Muscle layer of colon (tissue), 2 donors: ENCODE data around the gene THAP11.

Source experiments
- H3K27ac ChIP-seq: one replicate; pipeline ENCODE4 v1.7.0; 2013; ENCODE audit warnings: low read depth, mild to moderate bottlenecking, low read length, moderate library complexity
- H3K27me3 ChIP-seq, 2 donors: one replicate each; pipeline ENCODE4 v1.7.0; 2013; ENCODE audit warnings: low read length in 2 of 2, mild to moderate bottlenecking in 2 of 2; ENCODE audit not compliant: insufficient read depth in 2 of 2, control insufficient read depth in 1 of 2
- H3K36me3 ChIP-seq: one replicate; pipeline ENCODE4 v1.7.0; 2013; ENCODE audit warnings: mild to moderate bottlenecking, low read length; ENCODE audit not compliant: insufficient read depth
- H3K4me1 ChIP-seq: one replicate; pipeline ENCODE4 v1.7.0; 2013; ENCODE audit warnings: mild to moderate bottlenecking, low read length; ENCODE audit not compliant: insufficient read depth
- H3K4me3 ChIP-seq, 2 donors: one replicate each; pipeline ENCODE4 v1.7.0; 2013; ENCODE audit warnings: low read length in 2 of 2, low read depth in 1 of 2, mild to moderate bottlenecking in 1 of 2, moderate library complexity in 1 of 2
- H3K9ac ChIP-seq: one replicate; pipeline ENCODE4 v1.7.0; 2013; ENCODE audit warnings: low read length
- H3K9me3 ChIP-seq: one replicate; pipeline ENCODE4 v1.7.0; 2013; ENCODE audit warnings: mild to moderate bottlenecking, low read length
- donor health status: abdominal sarcoma.
- donor health status: Adenocarcinoma of cecum.

Gene THAP11

DNA sequence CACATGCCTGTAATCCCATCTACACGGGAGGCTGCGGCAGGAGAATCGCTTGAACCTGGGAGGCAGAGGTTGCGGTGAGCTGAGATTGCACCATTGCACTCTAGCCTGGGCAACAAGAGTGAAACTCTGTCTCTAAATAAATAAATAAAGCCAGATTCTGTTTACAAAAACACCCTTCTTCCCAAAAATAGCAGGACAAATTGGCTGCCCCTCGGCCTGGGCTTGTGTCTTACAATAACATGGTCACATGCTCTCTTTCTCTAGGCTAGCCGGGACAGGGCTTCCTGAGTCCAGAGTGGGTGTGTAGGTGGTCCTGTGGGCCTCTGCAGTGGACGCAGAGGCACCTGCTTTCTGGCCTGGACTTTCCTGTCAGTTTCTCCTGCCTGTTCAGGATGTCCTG lies 27.5 kb downstream of the THAP11 start:
- Histone ChIP-seq H3K27ac (no peak overlapping the region), H3K9me3 (no peaks in the 10 kb centered on the region), H3K36me3 (peaks cover 44% of the 10 kb centered on the region), H3K4me1 (peaks cover 16% of the 10 kb centered on the region), H3K4me3 (no peak overlapping the region), H3K27me3 (no peaks in the 10 kb centered on the region), H3K9ac (no peak overlapping the region)

DNA sequence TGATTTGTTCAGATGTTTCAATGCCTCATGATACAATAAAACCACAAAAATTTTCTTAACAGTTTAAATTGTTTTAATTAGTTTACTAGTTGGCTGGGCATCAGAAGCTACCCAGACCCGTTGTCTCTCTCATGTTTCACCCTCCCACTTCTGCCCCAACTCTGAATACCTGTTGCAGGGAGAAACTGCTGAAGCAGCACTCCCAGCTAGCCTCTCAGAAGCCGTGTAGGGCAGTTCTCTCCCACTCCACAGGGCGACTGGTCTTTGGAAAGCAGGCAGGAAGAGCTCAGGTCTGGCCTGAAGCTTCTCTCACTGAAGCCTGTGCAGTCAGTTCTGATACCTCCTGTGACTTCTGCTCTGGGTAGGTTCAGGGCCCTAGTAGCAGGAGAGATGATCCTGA lies 29.1 kb downstream of the THAP11 start:
- H3K36me3 ChIP-seq, result peaks cover 34% of the 10 kb centered on the region

DNA sequence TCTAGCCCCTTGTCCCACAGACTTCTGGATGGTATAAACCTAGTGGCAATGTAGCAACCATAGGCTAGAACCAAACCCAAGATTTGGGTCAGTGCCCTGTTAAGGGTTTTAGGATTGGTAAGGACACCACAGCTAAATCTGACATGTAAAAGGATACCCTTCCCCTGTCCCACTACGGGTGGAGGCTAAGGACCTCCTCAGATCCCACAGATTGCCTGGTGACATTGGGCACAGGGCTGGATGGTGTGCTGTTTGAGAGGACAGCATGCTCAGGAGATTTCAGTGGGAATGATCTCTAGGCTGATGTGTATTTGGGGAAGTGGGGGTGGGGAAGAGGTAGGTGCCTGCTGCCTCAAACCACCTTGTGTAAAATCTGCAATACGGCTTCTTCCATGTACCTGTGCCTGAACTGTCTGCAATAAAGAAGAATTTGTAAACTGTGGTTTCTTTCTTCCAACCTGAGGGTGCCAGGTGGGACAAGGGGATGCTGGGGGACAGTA lies 30.1 kb downstream of the THAP11 start:
- Histone ChIP-seq H3K9ac (peak overlapping the region; percentile 78), H3K27ac (peak overlapping the region; percentile 84), H3K9me3 (no peaks in the 10 kb centered on the region), H3K36me3 (peaks cover 37% of the 10 kb centered on the region), H3K4me3 (peak overlapping the region in 1 of 2 donors; percentile 81), H3K4me1 (peaks cover 28% of the 10 kb centered on the region), H3K27me3 (no peaks in the 10 kb centered on the region)

More for the DNA sequence above, 29.1 kb downstream of the THAP11 start:
- Histone ChIP-seq H3K27ac (no peak overlapping the region), H3K9ac (no peak overlapping the region), H3K9me3 (no peaks in the 10 kb centered on the region), H3K4me3 (no peak overlapping the region), H3K27me3 (no peaks in the 10 kb centered on the region), H3K4me1 (peaks cover 28% of the 10 kb centered on the region)

DNA sequence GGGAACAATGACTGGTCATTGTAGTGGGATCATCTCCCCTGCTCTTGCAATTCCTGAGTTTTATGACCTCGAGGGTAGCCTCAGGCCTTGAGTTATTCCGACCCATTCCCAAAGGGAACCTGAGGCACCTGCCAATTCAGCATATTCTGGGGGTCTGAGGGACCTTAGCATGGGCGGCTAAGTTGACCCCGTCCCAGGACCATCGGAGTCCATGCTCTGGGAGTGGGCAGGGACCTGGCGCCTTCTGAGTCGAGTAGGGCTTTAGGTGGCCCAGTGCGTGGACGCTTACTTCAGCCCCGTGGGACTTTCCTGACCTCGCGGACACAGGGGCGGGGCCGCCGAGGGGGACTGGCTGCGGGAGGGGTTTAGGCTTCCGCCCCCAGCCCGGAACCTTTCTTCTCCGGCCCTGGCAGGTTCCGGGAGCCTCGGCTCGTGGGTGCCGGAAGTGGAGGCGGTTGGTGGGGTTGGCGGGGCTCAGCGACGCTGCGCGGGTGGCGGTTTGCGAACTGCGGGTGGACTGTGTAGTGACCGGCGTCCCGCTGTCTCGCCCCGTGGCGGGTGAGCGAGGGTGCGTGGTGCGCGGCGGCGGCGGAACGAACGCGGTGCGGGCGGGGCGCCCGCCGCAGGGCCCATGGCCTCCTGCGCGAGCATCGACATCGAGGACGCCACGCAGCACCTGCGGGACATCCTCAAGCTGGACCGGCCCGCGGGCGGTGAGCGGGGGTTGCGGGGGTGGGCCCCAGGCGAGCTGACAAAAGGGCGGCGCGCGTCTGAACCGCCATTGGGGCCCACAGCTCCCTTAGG lies 30.7 kb downstream of the THAP11 start, which contains the start of gene EDC4:
Gene EDC4 (plus strand): TSS at position 422 of the 804 bp plus-strand sequence. CDS start 210 bp downstream, at position 632.
- H3K9ac ChIP-seq, result peak within 1 kb of the TSS; percentile 78
- H3K36me3 ChIP-seq, result peaks cover 38% of the 10 kb centered on the region
- no peaks in the 10 kb centered on the region for H3K9me3 ChIP-seq
- H3K27me3 ChIP-seq, result no peaks in the 10 kb centered on the region
- peaks cover 28% of the 10 kb centered on the region for H3K4me1 ChIP-seq
- H3K4me3 ChIP-seq, result peak within 1 kb of the TSS; percentile 81 to 88
- H3K27ac ChIP-seq, result peak within 1 kb of the TSS; percentile 84

DNA sequence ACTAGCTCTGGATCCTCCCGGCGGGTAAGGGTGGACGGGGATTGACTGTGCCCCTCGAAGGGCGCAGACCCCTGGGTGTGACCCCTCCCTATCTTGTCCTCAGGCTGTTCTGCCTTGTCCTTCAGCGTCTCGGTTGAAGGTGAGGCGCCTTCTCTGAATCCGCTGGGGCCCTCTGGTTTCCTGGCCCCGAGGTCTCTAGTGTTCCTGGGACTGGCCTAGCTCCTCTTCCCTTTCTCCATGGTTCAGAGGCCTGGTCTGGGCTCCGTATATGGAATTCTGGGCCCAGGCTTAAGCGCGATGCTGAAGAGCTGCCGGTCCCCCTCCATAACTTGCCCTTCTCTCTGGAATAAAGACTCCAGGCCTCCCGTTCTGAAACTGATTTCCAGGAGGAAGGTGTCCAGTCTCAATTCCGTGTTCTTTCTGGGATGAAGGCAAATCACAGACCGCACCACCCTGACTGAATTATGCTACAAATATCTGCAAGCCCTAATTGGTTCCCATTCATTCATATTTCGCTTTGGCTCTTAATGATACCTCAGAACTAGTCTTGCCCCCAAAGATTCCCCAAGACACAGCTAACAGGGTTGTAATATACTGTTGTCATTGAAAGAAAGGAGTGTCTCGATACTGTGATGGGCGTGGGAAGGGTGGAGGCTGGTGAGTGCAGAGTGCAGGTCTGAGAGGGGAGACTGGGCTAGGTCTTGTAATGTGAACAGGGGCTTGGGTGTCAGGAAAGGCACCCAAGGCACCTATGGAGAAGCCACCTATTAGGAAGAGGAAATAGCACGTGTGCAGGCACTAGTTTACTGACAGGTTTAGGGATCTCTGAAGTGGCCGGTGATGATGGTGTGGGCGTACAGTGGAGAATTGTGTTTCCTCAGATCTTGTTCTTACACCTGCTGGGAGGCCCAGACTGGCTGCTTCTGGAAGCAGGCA lies 31.6 kb downstream of the THAP11 start:
- H3K36me3 ChIP-seq, result peaks cover 40% of the 10 kb centered on the region
- H3K27me3 ChIP-seq, result no peaks in the 10 kb centered on the region
- H3K27ac ChIP-seq, result peak overlapping the region; percentile 84
- H3K4me3 ChIP-seq, result peak overlapping the region; percentile 81 to 88
- H3K4me1 ChIP-seq, result peaks cover 28% of the 10 kb centered on the region
- H3K9me3 ChIP-seq, result no peaks in the 10 kb centered on the region
- H3K9ac ChIP-seq, result peak overlapping the region; percentile 78

DNA sequence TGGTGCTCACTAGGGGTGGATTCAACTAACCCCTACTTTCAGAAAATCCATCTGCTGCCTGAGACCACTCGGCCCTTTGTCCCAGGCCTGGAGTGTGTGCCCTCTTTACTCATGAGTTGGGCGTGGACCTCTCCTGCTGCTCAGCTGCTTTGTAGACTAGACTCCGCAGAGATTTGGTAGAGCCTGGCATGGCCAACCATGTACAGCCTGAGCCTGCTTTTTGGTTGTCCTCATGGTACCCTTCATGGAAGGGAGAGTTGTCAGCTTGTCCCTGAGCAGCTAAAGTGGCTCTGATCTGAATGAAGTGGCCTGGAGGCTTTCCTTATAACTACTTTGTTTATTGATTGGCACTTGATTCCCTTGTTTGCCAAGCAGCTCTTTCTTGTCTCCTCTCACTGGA lies 32.3 kb downstream of the THAP11 start:
- Histone ChIP-seq H3K9me3 (no peaks in the 10 kb centered on the region), H3K36me3 (peaks cover 47% of the 10 kb centered on the region), H3K4me1 (peaks cover 28% of the 10 kb centered on the region), H3K27ac (no peak overlapping the region), H3K4me3 (peak overlapping the region in 1 of 2 donors; percentile 81), H3K9ac (peak overlapping the region; percentile 78), H3K27me3 (no peaks in the 10 kb centered on the region)

DNA sequence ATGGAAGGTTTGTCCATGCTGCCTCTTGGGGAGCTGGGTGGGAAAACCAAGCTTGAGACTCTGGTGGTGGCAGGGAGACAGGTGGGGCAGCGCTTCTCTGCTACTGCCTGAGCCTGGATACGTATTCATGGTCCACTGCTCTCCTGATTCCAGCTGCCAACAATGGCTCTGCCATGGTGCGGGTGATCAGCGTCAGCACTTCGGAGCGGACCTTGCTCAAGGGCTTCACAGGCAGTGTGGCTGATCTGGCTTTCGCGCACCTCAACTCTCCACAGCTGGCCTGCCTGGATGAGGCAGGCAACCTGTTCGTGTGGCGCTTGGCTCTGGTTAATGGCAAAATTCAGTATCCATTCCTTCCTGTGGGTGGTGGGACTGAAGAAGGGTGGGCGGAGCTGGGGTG lies 34.9 kb downstream of the THAP11 start:
- Histone ChIP-seq H3K36me3 (peaks cover 60% of the 10 kb centered on the region), H3K9me3 (no peaks in the 10 kb centered on the region)

DNA sequence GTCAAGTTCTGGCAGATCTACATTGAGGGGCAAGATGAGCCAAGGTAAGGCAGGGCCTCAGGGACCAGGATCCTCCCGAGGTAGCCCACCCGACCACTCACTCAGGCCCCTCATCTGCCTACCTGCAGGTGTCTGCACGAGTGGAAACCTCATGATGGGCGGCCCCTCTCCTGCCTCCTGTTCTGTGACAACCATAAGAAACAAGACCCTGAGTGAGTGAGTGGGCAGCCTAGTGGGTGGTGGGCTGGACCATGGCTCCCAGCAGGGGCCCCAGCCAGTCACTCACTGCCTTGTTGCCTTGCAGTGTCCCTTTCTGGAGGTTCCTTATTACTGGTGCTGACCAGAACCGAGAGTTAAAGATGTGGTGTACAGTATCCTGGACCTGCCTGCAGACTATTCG lies 36.1 kb downstream of the THAP11 start:
- H3K9me3 ChIP-seq, result no peaks in the 10 kb centered on the region
- no peaks in the 10 kb centered on the region for H3K27me3 ChIP-seq
- no peak overlapping the region for H3K9ac ChIP-seq
- peaks cover 72% of the 10 kb centered on the region for H3K36me3 ChIP-seq
- no peak overlapping the region for H3K27ac ChIP-seq
- peaks cover 24% of the 10 kb centered on the region for H3K4me1 ChIP-seq
- no peak overlapping the region for H3K4me3 ChIP-seq

More for the DNA sequence above, 34.9 kb downstream of the THAP11 start:
- no peaks in the 10 kb centered on the region for H3K27me3 ChIP-seq
- H3K4me3 ChIP-seq, result no peak overlapping the region
- no peak overlapping the region for H3K9ac ChIP-seq
- H3K4me1 ChIP-seq, result peaks cover 28% of the 10 kb centered on the region
- H3K27ac ChIP-seq, result no peak overlapping the region

DNA sequence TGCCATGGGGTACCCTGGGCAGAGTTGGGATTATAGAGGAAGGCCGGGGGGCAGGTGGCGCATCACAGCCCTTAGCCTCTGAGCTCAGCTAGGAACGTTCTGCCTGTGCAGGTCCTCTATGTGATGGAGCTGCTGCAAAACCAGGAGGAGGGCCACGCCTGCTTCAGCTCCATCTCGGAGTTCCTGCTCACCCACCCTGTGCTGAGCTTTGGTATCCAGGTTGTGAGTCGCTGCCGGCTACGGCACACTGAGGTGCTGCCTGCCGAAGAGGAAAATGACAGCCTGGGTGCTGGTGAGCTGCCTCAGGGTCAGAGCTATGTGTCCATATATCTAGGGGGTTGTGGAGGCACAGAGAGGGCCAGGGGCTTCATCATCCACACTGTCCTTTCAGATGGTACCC lies 36.7 kb downstream of the THAP11 start:
- H3K9ac ChIP-seq, result no peak overlapping the region
- peaks cover 20% of the 10 kb centered on the region for H3K4me1 ChIP-seq
- no peaks in the 10 kb centered on the region for H3K9me3 ChIP-seq
- H3K27ac ChIP-seq, result no peak overlapping the region
- H3K4me3 ChIP-seq, result no peak overlapping the region
- H3K36me3 ChIP-seq, result peaks cover 78% of the 10 kb centered on the region
- H3K27me3 ChIP-seq, result no peaks in the 10 kb centered on the region

DNA sequence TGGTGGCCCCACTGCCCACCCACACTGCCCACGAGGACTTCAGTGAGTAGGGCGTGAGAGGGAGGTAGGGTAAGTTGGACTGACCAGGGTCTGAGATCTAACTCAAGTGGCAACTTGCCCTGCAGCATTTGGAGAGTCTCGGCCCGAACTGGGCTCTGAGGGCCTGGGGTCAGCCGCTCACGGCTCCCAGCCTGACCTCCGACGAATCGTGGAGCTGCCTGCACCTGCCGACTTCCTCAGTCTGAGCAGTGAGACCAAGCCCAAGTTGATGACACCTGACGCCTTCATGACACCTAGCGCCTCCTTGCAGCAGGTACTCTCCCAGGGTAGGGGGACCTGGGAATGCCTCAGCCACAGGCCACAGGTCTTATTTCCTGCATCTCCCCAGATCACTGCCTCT lies 37.3 kb downstream of the THAP11 start:
- Histone ChIP-seq H3K4me3 (no peak overlapping the region), H3K27me3 (no peaks in the 10 kb centered on the region), H3K9ac (no peak overlapping the region), H3K36me3 (peaks cover 79% of the 10 kb centered on the region), H3K9me3 (no peaks in the 10 kb centered on the region), H3K27ac (no peak overlapping the region), H3K4me1 (peaks cover 16% of the 10 kb centered on the region)

DNA sequence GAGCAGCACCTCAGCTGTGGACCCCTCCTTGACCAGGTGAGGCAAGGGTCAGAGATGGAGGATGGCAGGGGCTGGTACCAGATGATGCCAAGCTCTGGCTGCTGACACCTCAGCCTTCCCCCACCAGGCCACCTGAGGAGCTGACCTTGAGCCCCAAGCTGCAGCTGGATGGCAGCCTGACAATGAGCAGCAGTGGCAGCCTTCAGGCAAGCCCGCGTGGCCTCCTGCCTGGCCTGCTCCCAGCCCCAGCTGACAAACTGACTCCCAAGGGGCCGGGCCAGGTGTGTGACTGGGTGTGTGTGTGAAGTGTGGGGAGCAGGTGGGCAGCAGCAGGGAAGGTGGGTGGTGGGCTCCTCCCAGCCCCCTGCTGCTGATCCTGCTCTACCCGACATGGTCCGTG lies 37.8 kb downstream of the THAP11 start:
- H3K4me1 ChIP-seq, result peaks cover 13% of the 10 kb centered on the region
- no peaks in the 10 kb centered on the region for H3K9me3 ChIP-seq
- no peaks in the 10 kb centered on the region for H3K27me3 ChIP-seq
- no peak overlapping the region for H3K4me3 ChIP-seq
- no peak overlapping the region for H3K9ac ChIP-seq
- peaks cover 79% of the 10 kb centered on the region for H3K36me3 ChIP-seq
- H3K27ac ChIP-seq, result no peak overlapping the region
